ENCODE data around the gene SDC3. TPM values are rescaled to one million over a fixed set of nuclear protein-coding genes. Genes with fewer than 3 reads are reported as not detected.

The SDC3 gene
- total RNA-seq (under 1 TPM; 0.29 to 0.64 TPM), polyA plus RNA-seq (not detected)

- H3K9me3 ChIP-seq (ENCODE audit: control insufficient read depth in 1 of 2, low read length in 2 of 2), result no peaks in the 10 kb centered on the region
- ChIA-PET POLR2A (ENCODE audit: partially characterized antibody) (no interaction called here), CTCF (ENCODE audit: partially characterized antibody) (interaction anchor here (7.3 kb wide), 1 partner anchor 106 kb away, joined by 109 read pairs; no protein-coding TSS in a partner anchor)
- H3K36me3 ChIP-seq (ENCODE audit: insufficient read depth, low read length), result no peaks in the 10 kb centered on the region
- H3K4me1 ChIP-seq (ENCODE audit: insufficient read depth, low read length), result peaks cover 15% of the 10 kb centered on the region
- peak within 1 kb of the TSS; percentile 83 to 89 (median 87) for H3K4me3 Mint-ChIP-seq
- H3K27ac ChIP-seq (ENCODE audit: low read depth, low read length), result no peak within 1 kb of the TSS
- intact Hi-C loops (cut with micrococcal nuclease), result no loop called here
- peaks cover 0 to 3% of the 10 kb centered on the region in 2 donors for H3K36me3 Mint-ChIP-seq
- peaks cover 17% of the 10 kb centered on the region for H3K27me3 ChIP-seq (ENCODE audit: insufficient read depth, low read length)
- H3K27me3 Mint-ChIP-seq, result peaks cover 11 to 31% of the 10 kb centered on the region in 2 donors
- peaks cover 0 to 2% (median 0%) of the 10 kb centered on the region in 8 donors for H3K9me3 Mint-ChIP-seq
- peaks cover 9 to 19% (median 14%) of the 10 kb centered on the region in 4 donors for H3K4me1 Mint-ChIP-seq
- H3K4me3 ChIP-seq (ENCODE audit: low read length in 2 of 2), result peak within 1 kb of the TSS in 1 of 2 donors; percentile 41
- no peak for DNase-seq
- H3K27ac Mint-ChIP-seq, result peak within 1 kb of the TSS; percentile 47 to 93 (median 80)
Measured at GRCh38 chr1:30908696-30909364, at the start of gene SDC3. Gene SDC3, minus strand, starts transcription at chr1:30908758. Its CDS starts 172 bp downstream, at chr1:30908586.

- Histone ChIP-seq H3K27me3 (ENCODE audit: insufficient read depth, low read length) (no peaks in the 10 kb centered on the region), H3K4me3 (ENCODE audit: low read length in 2 of 2) (no peak overlapping the region), H3K4me1 (ENCODE audit: insufficient read depth, low read length) (no peaks in the 10 kb centered on the region), H3K27ac (ENCODE audit: low read depth, low read length) (no peak overlapping the region), H3K9me3 (ENCODE audit: control insufficient read depth in 1 of 2, low read length in 2 of 2) (no peaks in the 10 kb centered on the region), H3K36me3 (ENCODE audit: insufficient read depth, low read length) (peaks cover 43% of the 10 kb centered on the region)
- Mint-ChIP-seq H3K4me3 (no peak overlapping the region), H3K9me3 (no peaks in the 10 kb centered on the region), H3K36me3 (peaks cover 53 to 72% of the 10 kb centered on the region in 2 donors), H3K27me3 (no peaks in the 10 kb centered on the region), H3K27ac (peak overlapping the region in 2 of 7 donors; percentile 10 to 60), H3K4me1 (peaks cover 11 to 30% (median 18%) of the 10 kb centered on the region in 4 donors)
- DNase-seq, result no peak
- intact Hi-C loops (cut with micrococcal nuclease), result no loop called here
- POLR2A ChIA-PET (ENCODE audit: partially characterized antibody), result no interaction called here
- CTCF ChIA-PET (ENCODE audit: partially characterized antibody), result no interaction called here
Measured at GRCh38 chr1:30957560-30958222, 49.1 kb upstream of the SDC3 start.

GRCh38 chr1:30955448-30956015 lies 47.0 kb upstream of the SDC3 start:
- CTCF ChIA-PET (ENCODE audit: partially characterized antibody), result no interaction called here
- intact Hi-C loops (cut with micrococcal nuclease), result no loop called here

GRCh38 chr1:30953685-30954084 lies 45.1 kb upstream of the SDC3 start:
- ChIA-PET CTCF (ENCODE audit: partially characterized antibody) (no interaction called here), POLR2A (ENCODE audit: partially characterized antibody) (no interaction called here)
- no peaks in the 10 kb centered on the region for H3K9me3 Mint-ChIP-seq
- no peak overlapping the region for H3K27ac ChIP-seq (ENCODE audit: low read depth, low read length)
- DNase-seq, result no peak
- no peaks in the 10 kb centered on the region for H3K27me3 Mint-ChIP-seq
- peaks cover 52% of the 10 kb centered on the region for H3K36me3 ChIP-seq (ENCODE audit: insufficient read depth, low read length)
- peaks cover 55 to 75% of the 10 kb centered on the region in 2 donors for H3K36me3 Mint-ChIP-seq
- intact Hi-C loops (cut with micrococcal nuclease), result no loop called here
- no peak overlapping the region for H3K4me3 ChIP-seq (ENCODE audit: low read length in 2 of 2)
- peaks cover 8 to 16% (median 12%) of the 10 kb centered on the region in 4 donors for H3K4me1 Mint-ChIP-seq
- H3K27ac Mint-ChIP-seq, result peak overlapping the region in 2 of 7 donors; percentile 2 to 6
- H3K9me3 ChIP-seq (ENCODE audit: control insufficient read depth in 1 of 2, low read length in 2 of 2), result no peaks in the 10 kb centered on the region
- H3K4me3 Mint-ChIP-seq, result no peak overlapping the region
- no peaks in the 10 kb centered on the region for H3K27me3 ChIP-seq (ENCODE audit: insufficient read depth, low read length)
- no peaks in the 10 kb centered on the region for H3K4me1 ChIP-seq (ENCODE audit: insufficient read depth, low read length)

More at GRCh38 chr1:30955448-30956015, 47.0 kb upstream of the SDC3 start:
- H3K4me1 ChIP-seq (ENCODE audit: insufficient read depth, low read length), result no peaks in the 10 kb centered on the region
- peaks cover 50% of the 10 kb centered on the region for H3K36me3 ChIP-seq (ENCODE audit: insufficient read depth, low read length)
- POLR2A ChIA-PET (ENCODE audit: partially characterized antibody), result no interaction called here
- Mint-ChIP-seq H3K4me3 (no peak overlapping the region), H3K4me1 (peaks cover 18 to 22% (median 21%) of the 10 kb centered on the region in 4 donors), H3K9me3 (no peaks in the 10 kb centered on the region), H3K27me3 (no peaks in the 10 kb centered on the region), H3K27ac (no peak overlapping the region), H3K36me3 (peaks cover 59 to 76% of the 10 kb centered on the region in 2 donors)
- H3K4me3 ChIP-seq (ENCODE audit: low read length in 2 of 2), result no peak overlapping the region
- DNase-seq, result no peak
- no peaks in the 10 kb centered on the region for H3K9me3 ChIP-seq (ENCODE audit: control insufficient read depth in 1 of 2, low read length in 2 of 2)
- H3K27ac ChIP-seq (ENCODE audit: low read depth, low read length), result no peak overlapping the region
- H3K27me3 ChIP-seq (ENCODE audit: insufficient read depth, low read length), result no peaks in the 10 kb centered on the region

GRCh38 chr1:30952098-30952497 lies 43.5 kb upstream of the SDC3 start:
- Histone ChIP-seq H3K9me3 (ENCODE audit: control insufficient read depth in 1 of 2, low read length in 2 of 2) (no peaks in the 10 kb centered on the region), H3K4me3 (ENCODE audit: low read length in 2 of 2) (no peak overlapping the region), H3K36me3 (ENCODE audit: insufficient read depth, low read length) (peaks cover 52% of the 10 kb centered on the region), H3K27ac (ENCODE audit: low read depth, low read length) (no peak overlapping the region), H3K27me3 (ENCODE audit: insufficient read depth, low read length) (no peaks in the 10 kb centered on the region), H3K4me1 (ENCODE audit: insufficient read depth, low read length) (no peaks in the 10 kb centered on the region)
- peaks cover 8 to 12% (median 10%) of the 10 kb centered on the region in 4 donors for H3K4me1 Mint-ChIP-seq
- H3K36me3 Mint-ChIP-seq, result peaks cover 57 to 76% of the 10 kb centered on the region in 2 donors
- ChIA-PET POLR2A (ENCODE audit: partially characterized antibody) (interaction anchor here (0.6 to 1.1 kb wide), 2 partner anchors 9 to 29 kb away, joined by 3 read pairs; no protein-coding TSS in a partner anchor), CTCF (ENCODE audit: partially characterized antibody) (interaction anchor here (1.5 kb wide), 1 partner anchor 23 kb away, joined by 3 read pairs; no protein-coding TSS in a partner anchor)
- no peaks in the 10 kb centered on the region for H3K9me3 Mint-ChIP-seq
- intact Hi-C loops (cut with micrococcal nuclease), result no loop called here
- no peak overlapping the region for H3K4me3 Mint-ChIP-seq
- no peaks in the 10 kb centered on the region for H3K27me3 Mint-ChIP-seq
- no peak for DNase-seq
- peak overlapping the region in 3 of 7 donors; percentile 12 to 67 (median 38) for H3K27ac Mint-ChIP-seq

GRCh38 chr1:30950700-30951099 lies 42.1 kb upstream of the SDC3 start:
- ChIA-PET CTCF (ENCODE audit: partially characterized antibody) (no interaction called here), POLR2A (ENCODE audit: partially characterized antibody) (no interaction called here)
- H3K4me3 ChIP-seq (ENCODE audit: low read length in 2 of 2), result no peak overlapping the region
- peaks cover 59% of the 10 kb centered on the region for H3K36me3 ChIP-seq (ENCODE audit: insufficient read depth, low read length)
- no peaks in the 10 kb centered on the region for H3K4me1 ChIP-seq (ENCODE audit: insufficient read depth, low read length)
- no peaks in the 10 kb centered on the region for H3K27me3 ChIP-seq (ENCODE audit: insufficient read depth, low read length)
- no peak overlapping the region for H3K27ac ChIP-seq (ENCODE audit: low read depth, low read length)
- H3K9me3 ChIP-seq (ENCODE audit: control insufficient read depth in 1 of 2, low read length in 2 of 2), result no peaks in the 10 kb centered on the region
- no peak overlapping the region for H3K4me3 Mint-ChIP-seq
- no peak for DNase-seq
- no peaks in the 10 kb centered on the region for H3K27me3 Mint-ChIP-seq
- peaks cover 8 to 12% (median 10%) of the 10 kb centered on the region in 4 donors for H3K4me1 Mint-ChIP-seq
- peaks cover 54 to 74% of the 10 kb centered on the region in 2 donors for H3K36me3 Mint-ChIP-seq
- no peak overlapping the region for H3K27ac Mint-ChIP-seq
- H3K9me3 Mint-ChIP-seq, result no peaks in the 10 kb centered on the region
- intact Hi-C loops (cut with micrococcal nuclease), result no loop called here

GRCh38 chr1:30950053-30950452 lies 41.5 kb upstream of the SDC3 start:
- H3K27me3 ChIP-seq (ENCODE audit: insufficient read depth, low read length), result no peaks in the 10 kb centered on the region
- H3K27ac ChIP-seq (ENCODE audit: low read depth, low read length), result no peak overlapping the region
- Mint-ChIP-seq H3K27ac (peak overlapping the region in 3 of 7 donors; percentile 22 to 80 (median 66)), H3K27me3 (no peaks in the 10 kb centered on the region), H3K9me3 (no peaks in the 10 kb centered on the region), H3K36me3 (peaks cover 58 to 78% of the 10 kb centered on the region in 2 donors), H3K4me3 (no peak overlapping the region), H3K4me1 (peaks cover 8 to 12% (median 10%) of the 10 kb centered on the region in 4 donors)
- ChIA-PET CTCF (ENCODE audit: partially characterized antibody) (no interaction called here), POLR2A (ENCODE audit: partially characterized antibody) (no interaction called here)
- no peak overlapping the region for H3K4me3 ChIP-seq (ENCODE audit: low read length in 2 of 2)
- DNase-seq, result no peak
- intact Hi-C loops (cut with micrococcal nuclease), result no loop called here
- no peaks in the 10 kb centered on the region for H3K4me1 ChIP-seq (ENCODE audit: insufficient read depth, low read length)
- H3K9me3 ChIP-seq (ENCODE audit: control insufficient read depth in 1 of 2, low read length in 2 of 2), result no peaks in the 10 kb centered on the region
- H3K36me3 ChIP-seq (ENCODE audit: insufficient read depth, low read length), result peaks cover 65% of the 10 kb centered on the region
